NB4 (cell line): ENCODE results near the gene FBXO9.

Experiments
- CTCF ChIP-seq: IDR thresholded peaks from one replicate; pipeline ENCODE4 v1.5.1; 2012; ENCODE audit warnings: low read depth, low read length
- MAX ChIP-seq: IDR thresholded peaks from 2 replicates; pipeline ENCODE4 v1.6.1; 2011; ENCODE audit warnings: low read depth, low read length
- MYC ChIP-seq: IDR thresholded peaks from 2 replicates; pipeline ENCODE4 v1.6.1; 2011; ENCODE audit warnings: low read depth, low read length
- POLR2A ChIP-seq: IDR thresholded peaks from 2 replicates; pipeline ENCODE4 v1.6.1; 2011; ENCODE audit warnings: mild to moderate bottlenecking; ENCODE audit not compliant: insufficient read length; ENCODE audit errors: extremely low read depth

- TF ChIP-seq CTCF (no peak), MYC (no peak), POLR2A (no peak), MAX (no peak)
Measured at GRCh38 chr6:53144802-53145201, 79.6 kb downstream of the FBXO9 start.
